GM12875 (cell line): ENCODE results near the gene MSANTD2.

Experiments used
- H3K4me3 ChIP-seq: one replicate; pipeline ENCODE4 v1.5.1; 2011; ENCODE audit warnings: low read depth, low read length, control low read depth
- CTCF ChIP-seq: IDR thresholded peaks from 2 replicates; pipeline ENCODE4 v1.5.1; 2011; ENCODE audit warnings: low read depth, mild to moderate bottlenecking, control low read depth, inconsistent platforms, low read length, moderate library complexity, borderline replicate concordance; ENCODE audit not compliant: insufficient read depth

Gene MSANTD2

GRCh38 chr11:124738713-124739478, 61.3 kb downstream of the MSANTD2 start:
- no peak overlapping the region for H3K4me3 ChIP-seq
- no peak for TF ChIP-seq CTCF

GRCh38 chr11:124737638-124738305, 62.4 kb downstream of the MSANTD2 start:
- no peak for TF ChIP-seq CTCF
- H3K4me3 ChIP-seq: no peak overlapping the region

GRCh38 chr11:124736736-124737135, 63.5 kb downstream of the MSANTD2 start:
- TF ChIP-seq CTCF: no peak

GRCh38 chr11:124732230-124732629, 68.0 kb downstream of the MSANTD2 start:
- no peak overlapping the region for H3K4me3 ChIP-seq
- TF ChIP-seq CTCF: no peak

More at GRCh38 chr11:124736736-124737135, 63.5 kb downstream of the MSANTD2 start:
- H3K4me3 ChIP-seq: no peak overlapping the region

- no peak overlapping the region for H3K4me3 ChIP-seq
- TF ChIP-seq CTCF: no peak
These were observed 70.6 kb downstream of the MSANTD2 start for GRCh38 chr11:124729571-124729970.

- TF ChIP-seq CTCF: no peak
- H3K4me3 ChIP-seq: no peak overlapping the region
These were observed 72.1 kb downstream of the MSANTD2 start for GRCh38 chr11:124728134-124728533.

GRCh38 chr11:124727474-124727873, 72.7 kb downstream of the MSANTD2 start:
- TF ChIP-seq CTCF: no peak
- no peak overlapping the region for H3K4me3 ChIP-seq
